NCI-H146 treated with DMSO at 0.1 percent for 48 hours (cell line): ENCODE results near the gene LRRIQ1.
"Not testable (repeated sequence)": the region's sequence is repeated elsewhere in the genome, so short reads cannot be mapped to it uniquely, and the experiment has no call there.

Source experiments
- DNase-seq: peaks from one replicate; lab custom pipeline; 2025; ENCODE audit not compliant: unreplicated experiment; lab: John Stamatoyannopoulos, UW

The LRRIQ1 gene

DNA sequence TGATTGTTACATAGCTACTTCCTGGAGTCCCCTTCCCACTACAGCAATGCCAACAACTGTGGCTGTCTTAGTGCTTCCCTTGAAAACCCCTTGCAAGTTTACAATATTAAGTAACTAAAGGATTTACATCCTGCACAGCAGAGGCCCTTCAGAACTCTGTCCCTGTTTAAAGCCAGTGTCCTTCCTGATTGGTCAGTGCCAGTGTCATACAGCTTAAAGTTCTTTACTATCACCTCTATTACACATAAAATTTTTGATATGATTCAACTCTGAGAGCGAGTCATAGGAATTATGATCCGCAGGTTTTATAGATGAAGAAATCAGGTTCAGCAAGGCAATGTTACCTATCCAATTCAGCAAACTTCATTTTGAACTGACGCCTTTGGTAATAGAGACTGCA lies 152.5 kb downstream of the LRRIQ1 start:
- DNase-seq = no peak

DNA sequence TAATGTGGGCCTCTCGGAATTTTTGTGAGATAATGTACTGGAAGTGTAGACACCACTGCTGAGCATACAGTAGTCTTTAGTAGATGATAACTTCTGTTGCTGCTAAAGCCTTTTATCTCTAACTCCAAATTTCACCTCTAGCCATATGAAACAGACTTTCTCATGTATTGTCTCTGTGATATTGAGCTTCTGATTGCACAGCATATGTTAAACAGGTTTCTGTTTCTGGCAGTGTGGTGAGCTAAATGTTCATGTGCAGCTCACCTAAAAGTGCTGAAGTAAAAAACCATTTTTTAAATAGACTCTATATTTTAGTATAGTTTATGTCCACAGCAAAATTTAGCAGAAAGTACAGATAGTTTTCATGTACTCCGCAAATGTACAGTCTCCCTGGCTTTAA lies 154.6 kb downstream of the LRRIQ1 start:
- no peak for DNase-seq

- DNase-seq = not testable (repeated sequence)
Measured at GRCh38 chr12:85203809-85204208, 167.7 kb downstream of the LRRIQ1 start.

GRCh38 chr12:85206543-85206942 lies 170.4 kb downstream of the LRRIQ1 start:
- no peak for DNase-seq

- not testable (repeated sequence) for DNase-seq
Measured at GRCh38 chr12:85224339-85224738, 188.2 kb downstream of the LRRIQ1 start.

DNA sequence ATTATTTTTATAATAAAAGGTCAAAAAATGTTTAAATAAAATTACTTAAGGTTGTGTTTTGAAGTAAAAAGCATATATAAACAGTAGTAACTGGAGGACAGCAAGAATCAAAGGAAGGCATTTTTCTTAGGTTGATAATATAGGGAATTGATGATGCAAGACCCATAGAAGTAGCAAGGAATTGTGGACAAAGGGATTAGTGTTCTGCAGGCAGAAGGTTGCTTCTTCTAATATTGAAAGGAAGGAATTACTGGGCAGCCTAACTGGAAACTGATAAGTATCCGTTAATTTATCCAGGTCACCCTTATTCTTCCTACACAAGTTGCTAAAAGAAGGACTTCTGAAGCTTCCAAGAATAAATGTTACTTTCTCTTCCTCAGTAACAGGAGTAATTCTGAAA lies 189.3 kb downstream of the LRRIQ1 start:
- no peak for DNase-seq

GRCh38 chr12:85237327-85237726 lies 201.2 kb downstream of the LRRIQ1 start:
- DNase-seq = no peak

GRCh38 chr12:85244561-85244960 lies 208.4 kb downstream of the LRRIQ1 start:
- no peak for DNase-seq

DNA sequence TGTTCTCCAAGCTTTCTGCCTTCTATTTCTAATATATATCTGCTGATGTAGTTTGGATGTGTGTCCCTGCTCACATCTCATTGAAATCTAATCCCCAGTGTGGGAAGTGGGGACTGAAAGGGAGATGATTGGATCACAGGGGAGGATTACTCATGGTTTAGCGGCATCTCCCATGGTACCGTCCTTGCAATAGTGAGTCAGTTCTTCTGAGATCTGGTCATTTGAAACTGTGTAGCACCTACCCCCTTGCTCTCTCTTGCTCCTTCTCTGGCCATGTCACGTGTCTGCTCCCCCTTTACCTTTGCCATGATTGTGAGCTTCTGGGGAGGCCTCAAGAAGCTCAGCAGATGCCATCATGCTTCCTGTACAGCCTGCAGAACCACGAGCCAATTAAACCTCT lies 217.7 kb downstream of the LRRIQ1 start:
- DNase-seq = no peak

GRCh38 chr12:85257671-85258070 lies 221.5 kb downstream of the LRRIQ1 start:
- no peak for DNase-seq

GRCh38 chr12:85260447-85260846 lies 224.3 kb downstream of the LRRIQ1 start:
- DNase-seq = no peak

DNA sequence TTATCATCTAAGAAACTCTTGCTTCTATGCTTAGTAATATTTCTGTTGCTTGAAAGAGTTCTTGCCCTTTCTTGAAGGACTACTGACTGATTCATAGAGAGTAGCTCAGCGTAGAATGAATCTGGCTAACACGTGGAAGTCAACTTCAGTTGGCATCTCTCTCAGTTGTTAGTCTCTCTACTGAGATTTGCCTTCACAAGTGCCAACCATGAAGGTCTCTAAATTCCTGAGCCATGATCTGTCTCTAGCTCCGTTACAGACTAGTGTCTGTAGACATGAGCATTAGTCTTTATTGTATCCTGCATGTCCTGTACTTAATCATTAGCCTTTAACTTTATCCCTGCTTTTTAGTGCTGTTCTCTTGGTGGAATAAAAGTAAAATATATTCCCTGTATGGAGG lies 224.7 kb downstream of the LRRIQ1 start:
- DNase-seq = no peak

GRCh38 chr12:85266356-85266755 lies 230.2 kb downstream of the LRRIQ1 start:
- DNase-seq = no peak

DNA sequence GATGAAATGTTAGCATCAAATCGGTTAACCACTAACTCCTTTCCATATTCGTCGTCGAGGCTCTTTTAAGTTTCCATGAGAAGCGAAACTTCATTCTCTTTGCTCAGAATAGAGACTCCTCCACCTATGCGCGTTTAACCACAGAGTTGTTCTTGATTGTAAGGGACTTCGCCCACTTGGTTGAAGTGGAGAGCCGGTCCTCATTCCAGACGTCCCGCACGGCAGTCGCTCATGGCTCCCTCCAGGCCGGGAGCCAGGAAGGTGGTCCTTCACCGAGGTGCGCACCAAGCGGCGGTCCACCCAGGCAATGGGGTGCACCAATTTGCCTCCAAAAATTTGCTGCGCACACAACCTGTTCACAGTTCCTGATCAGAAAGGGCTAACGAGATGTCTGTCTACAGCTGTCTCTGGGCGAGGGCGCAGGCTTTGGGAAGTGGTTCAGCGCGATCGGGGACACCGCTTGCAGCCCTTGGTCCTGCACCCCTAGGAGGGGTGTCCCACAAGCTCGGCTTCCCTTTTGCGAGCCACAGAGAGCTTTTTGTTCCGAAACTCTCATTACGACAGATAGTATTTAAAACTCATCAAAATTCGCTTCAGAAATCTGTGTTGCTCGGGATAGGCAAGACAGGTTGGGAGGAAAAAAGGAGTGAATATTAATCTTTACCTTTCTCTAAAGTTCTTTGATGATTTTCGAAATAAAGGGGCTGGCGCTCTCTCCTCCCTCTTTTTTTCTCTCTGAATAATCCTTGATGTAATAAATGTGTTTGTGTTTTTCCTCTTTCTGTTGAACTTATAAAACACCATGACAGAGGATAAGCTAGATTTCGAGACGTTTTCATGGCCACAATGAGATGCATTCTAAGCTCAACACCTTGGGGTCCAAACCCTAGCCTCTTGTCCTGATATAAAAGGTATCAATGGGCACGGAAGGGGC lies 237.5 kb downstream of the LRRIQ1 start:
- DNase-seq = no peak

DNA sequence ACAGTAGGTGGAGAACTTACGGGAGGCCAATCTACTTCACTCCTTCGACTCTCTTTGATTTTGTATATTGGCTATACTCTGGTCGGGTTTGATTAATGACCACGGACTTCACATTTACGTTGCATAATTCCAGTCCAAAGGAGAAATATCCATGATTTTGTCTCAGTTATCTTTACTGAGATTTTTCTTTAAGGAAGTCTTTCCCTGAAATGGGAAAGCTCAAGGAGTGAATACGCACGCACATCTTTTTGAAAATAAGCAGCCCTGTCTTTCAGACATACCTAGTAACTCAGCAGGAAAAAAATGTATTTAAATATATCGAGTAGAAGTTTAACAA lies 238.1 kb downstream of the LRRIQ1 start:
- no peak for DNase-seq

DNA sequence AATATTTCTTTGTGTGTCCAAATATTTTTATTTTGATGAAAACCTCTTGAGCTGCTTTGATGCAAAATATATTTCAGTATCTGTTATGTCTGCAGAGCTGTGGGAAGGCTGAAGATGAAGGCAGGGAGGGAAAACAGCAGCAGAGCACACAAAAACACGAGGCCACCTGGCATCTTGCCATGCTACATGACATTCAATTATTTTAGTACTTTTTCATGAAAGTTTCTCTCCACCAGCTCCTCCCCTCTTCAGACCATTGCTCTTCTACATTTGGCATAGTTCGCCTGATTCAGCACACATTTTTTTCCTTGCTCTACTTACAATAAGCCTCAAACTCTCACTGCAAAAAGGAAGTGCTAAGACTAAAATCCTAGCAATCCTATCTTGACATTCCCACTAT lies 239.2 kb downstream of the LRRIQ1 start:
- DNase-seq = no peak

GRCh38 chr12:85277191-85277590 lies 241.0 kb downstream of the LRRIQ1 start:
- DNase-seq = no peak

DNA sequence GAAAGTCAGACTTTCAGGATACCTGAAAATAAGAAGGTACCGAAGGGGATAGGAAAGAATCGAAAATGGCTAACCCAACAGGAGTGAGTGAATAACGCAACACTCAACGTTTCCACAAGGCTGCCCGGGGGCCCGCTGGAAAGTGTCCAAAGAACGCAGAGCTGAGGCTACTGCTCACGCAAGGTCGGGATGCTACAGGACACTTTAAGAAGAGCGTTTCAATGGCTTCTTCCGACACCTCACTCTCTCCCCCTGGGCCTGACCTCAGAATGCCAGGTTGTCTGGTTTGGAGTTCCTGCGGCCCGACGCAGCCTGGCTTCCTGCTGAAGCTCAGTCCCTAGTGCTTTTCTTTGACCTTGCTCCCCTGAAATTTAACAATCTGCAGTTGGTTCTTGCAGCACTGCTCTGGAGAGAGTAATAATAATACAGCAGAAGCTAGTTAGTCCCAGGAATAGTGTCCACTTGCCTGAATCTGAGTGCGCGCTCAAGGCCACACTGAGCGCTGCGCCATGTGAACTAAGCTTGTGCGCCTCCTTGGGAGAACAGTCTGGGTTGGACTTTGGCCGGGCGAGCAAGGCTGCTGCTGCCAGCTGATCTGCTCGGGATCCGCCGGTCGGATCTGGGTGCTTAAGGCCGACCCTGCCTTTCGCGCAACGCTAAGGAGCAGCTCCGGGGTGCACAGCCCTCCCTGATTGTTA lies 241.9 kb downstream of the LRRIQ1 start:
- DNase-seq = no peak

DNA sequence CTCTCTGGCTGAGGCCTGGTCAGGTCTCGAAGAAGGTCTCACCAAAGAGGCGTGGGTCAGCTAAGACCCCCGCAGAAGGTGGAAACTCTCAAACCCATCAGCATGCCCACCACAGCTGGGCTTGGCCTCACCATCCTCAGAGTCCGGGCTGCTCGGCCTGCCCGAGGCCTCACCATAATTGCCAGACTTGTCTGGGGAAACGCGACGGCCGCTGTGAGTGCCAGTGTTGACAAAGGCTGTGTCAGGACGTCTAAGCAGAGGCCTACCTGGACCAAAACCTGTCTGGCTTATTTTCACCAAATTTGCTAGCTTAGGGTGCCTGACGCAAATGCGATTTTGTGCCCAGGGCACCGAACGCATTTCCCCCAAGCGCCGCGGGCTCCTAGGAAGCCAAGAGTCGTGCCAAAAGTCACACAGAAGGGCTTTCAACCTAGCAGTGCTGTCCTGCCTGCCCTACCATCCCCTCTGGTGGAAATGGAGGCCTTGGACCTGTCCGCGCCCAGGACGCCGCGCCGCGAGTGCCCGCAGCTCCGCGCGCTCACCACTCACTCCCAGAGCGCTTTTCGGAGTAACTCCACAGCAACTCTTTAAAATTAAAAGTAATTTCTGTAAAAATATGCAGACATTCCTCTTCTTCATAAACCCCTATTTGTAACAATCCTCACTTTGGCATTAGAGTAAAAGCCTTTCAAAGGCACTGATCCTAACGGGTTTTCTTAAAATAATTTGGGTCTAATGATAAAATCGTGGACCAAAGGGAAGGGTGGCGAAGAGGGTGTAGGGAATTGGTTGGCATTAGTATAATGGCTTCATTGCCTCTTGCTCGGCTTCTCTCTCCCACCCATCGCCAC lies 242.7 kb downstream of the LRRIQ1 start:
- DNase-seq = no peak

GRCh38 chr12:85279449-85280164 lies 243.5 kb downstream of the LRRIQ1 start:
- no peak for DNase-seq
